Activated CD4-positive, alpha-beta T cell treated with anti-CD3 and anti-CD28 coated beads, Interleukin-2, Interleukin-4, amounts not matched to agents 100 ng/mL and 50 ng/mL, durations not matched to agents 16 hours and 8 hours (primary cell): ENCODE data around the gene KIF18B.

ENCODE experiments used
- DNase-seq: peaks from one replicate; pipeline ENCODE4 v3.0.0-alpha.2; 2020; ENCODE audit warnings: low spot score

The KIF18B gene

DNA sequence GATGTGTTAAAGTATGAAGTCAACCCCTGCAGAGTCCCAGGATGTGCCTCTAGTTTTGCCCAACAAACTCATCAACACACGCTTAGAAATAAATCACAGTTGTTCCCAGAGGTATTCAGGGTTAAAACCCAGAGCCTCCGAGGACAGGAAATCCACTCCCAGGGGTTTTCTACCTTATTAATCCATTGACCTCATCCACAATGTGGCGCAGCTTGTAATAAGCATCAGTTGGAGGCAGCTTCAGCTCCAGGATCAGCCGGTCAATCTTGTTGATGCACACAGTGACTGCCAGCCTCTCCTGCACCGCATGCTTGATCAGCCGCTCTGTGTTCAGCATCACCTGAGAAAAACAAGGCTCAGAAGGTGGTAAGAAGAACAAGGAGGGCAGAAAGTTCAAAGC is 71.8 kb downstream of the KIF18B start:
- no peak for DNase-seq
